H1 (cell line): Measurements from ENCODE around the gene OR51I2.

Experiments
- BRCA1 ChIP-seq: IDR thresholded peaks from 2 replicates; pipeline ENCODE4 v1.6.1; 2012; ENCODE audit warnings: low read depth, low read length, improper control_type of control experiment
- EP300 ChIP-seq, 2 experiments: IDR thresholded peaks; 1 replicate in 1 of 2; 2 replicates in 1 of 2; pipeline ENCODE4 v1.6.1; 2011 to 2012; ENCODE audit warnings: low read depth in 2 of 2, low read length in 2 of 2, mild to moderate bottlenecking in 2 of 2, borderline replicate concordance in 1 of 2, inconsistent platforms in 1 of 2, moderate library complexity in 1 of 2
- EZH2 ChIP-seq: fragments of 200-600 bp; sonication (generic); IDR thresholded peaks from 2 replicates; pipeline ENCODE4 v1.7.1; 2012; ENCODE audit warnings: low read depth, mild to moderate bottlenecking, moderate library complexity, low read length, inconsistent platforms; ENCODE audit not compliant: severe bottlenecking
- FOSL1 ChIP-seq: IDR thresholded peaks from 2 replicates; pipeline ENCODE4 v1.6.1; 2011; ENCODE audit warnings: mild to moderate bottlenecking, low read depth, low read length, moderate library complexity; ENCODE audit not compliant: insufficient read depth
- KDM5A ChIP-seq: fragments of 200-600 bp; IDR thresholded peaks from 2 replicates; pipeline ENCODE4 v1.7.1; 2012; ENCODE audit warnings: mild to moderate bottlenecking, low read length, inconsistent platforms, mixed read lengths
- MAFK ChIP-seq: IDR thresholded peaks from 2 replicates; pipeline ENCODE4 v1.6.1; 2012; ENCODE audit warnings: low read depth, mild to moderate bottlenecking, improper control_type of control experiment, low read length
- POLR2A ChIP-seq, 2 experiments: IDR thresholded peaks; 1 replicate in 1 of 2; 2 replicates in 1 of 2; pipeline ENCODE4 v1.6.1; 2011; ENCODE audit warnings: low read depth in 2 of 2, low read length in 2 of 2, mild to moderate bottlenecking in 2 of 2; ENCODE audit errors: control extremely low read depth in 1 of 2
- POLR2AphosphoS5 ChIP-seq: IDR thresholded peaks from 2 replicates; pipeline ENCODE4 v1.6.1; 2011; ENCODE audit warnings: low read depth, low read length
- SIN3A ChIP-seq, 2 experiments: IDR thresholded peaks in 1 of 2; conservative IDR thresholded peaks in 1 of 2; 2 replicates each; pipeline ENCODE4 v1.6.1; 2011 to 2012; ENCODE audit warnings: low read length in 2 of 2, improper control_type of control experiment in 1 of 2, low read depth in 1 of 2, mild to moderate bottlenecking in 1 of 2
- TF ChIP-seq, protein P1 (sequence below): fragments of 300-600 bp; sonication (generic); IDR thresholded peaks from 2 replicates; pipeline ENCODE4 v1.7.1; 2012; ENCODE audit warnings: low read length, moderate library complexity, mild to moderate bottlenecking, inconsistent platforms; ENCODE audit not compliant: insufficient replicate concordance
- TF ChIP-seq, protein P2 (sequence below): IDR thresholded peaks from 2 replicates; pipeline ENCODE4 v1.6.1; 2011; ENCODE audit warnings: low read depth, mild to moderate bottlenecking, low read length; ENCODE audit not compliant: insufficient read depth

DNA sequence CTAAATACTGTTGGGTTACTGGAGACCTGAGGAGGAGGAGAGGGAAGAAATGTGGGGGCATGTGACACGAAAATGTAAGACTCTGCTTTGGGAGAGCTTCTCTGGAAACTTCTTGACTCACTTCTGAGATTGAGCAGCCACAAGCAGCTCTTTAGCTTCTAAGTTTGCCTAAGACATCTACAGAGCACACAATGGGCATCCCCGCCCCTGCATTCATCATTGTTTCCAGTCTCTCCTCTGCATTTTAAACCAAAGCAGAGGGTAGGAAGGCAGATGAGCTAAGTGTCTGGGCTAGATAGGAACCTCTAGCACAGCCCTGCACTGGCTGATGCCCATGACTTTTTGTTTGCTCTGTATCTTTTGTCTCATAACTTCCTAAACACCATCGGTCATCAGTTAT lies 37.3 kb downstream of the OR51I2 start:
- TF ChIP-seq EZH2, result no peak
- no peak for TF ChIP-seq EP300 (IDR thresholded peaks at IDR 0.05; ENCODE audit: borderline replicate concordance in 1 of 2, low read depth in 2 of 2, low read length in 2 of 2)
- TF ChIP-seq MAFK, result no peak
- no peak for TF ChIP-seq BRCA1
- no peak for TF ChIP-seq POLR2AphosphoS5
- no peak for TF ChIP-seq FOSL1
- TF ChIP-seq POLR2A (IDR thresholded peaks at IDR 0.05; ENCODE audit: control extremely low read depth in 1 of 2, low read depth in 2 of 2, low read length in 2 of 2), result no peak
- TF ChIP-seq, protein P1, sequence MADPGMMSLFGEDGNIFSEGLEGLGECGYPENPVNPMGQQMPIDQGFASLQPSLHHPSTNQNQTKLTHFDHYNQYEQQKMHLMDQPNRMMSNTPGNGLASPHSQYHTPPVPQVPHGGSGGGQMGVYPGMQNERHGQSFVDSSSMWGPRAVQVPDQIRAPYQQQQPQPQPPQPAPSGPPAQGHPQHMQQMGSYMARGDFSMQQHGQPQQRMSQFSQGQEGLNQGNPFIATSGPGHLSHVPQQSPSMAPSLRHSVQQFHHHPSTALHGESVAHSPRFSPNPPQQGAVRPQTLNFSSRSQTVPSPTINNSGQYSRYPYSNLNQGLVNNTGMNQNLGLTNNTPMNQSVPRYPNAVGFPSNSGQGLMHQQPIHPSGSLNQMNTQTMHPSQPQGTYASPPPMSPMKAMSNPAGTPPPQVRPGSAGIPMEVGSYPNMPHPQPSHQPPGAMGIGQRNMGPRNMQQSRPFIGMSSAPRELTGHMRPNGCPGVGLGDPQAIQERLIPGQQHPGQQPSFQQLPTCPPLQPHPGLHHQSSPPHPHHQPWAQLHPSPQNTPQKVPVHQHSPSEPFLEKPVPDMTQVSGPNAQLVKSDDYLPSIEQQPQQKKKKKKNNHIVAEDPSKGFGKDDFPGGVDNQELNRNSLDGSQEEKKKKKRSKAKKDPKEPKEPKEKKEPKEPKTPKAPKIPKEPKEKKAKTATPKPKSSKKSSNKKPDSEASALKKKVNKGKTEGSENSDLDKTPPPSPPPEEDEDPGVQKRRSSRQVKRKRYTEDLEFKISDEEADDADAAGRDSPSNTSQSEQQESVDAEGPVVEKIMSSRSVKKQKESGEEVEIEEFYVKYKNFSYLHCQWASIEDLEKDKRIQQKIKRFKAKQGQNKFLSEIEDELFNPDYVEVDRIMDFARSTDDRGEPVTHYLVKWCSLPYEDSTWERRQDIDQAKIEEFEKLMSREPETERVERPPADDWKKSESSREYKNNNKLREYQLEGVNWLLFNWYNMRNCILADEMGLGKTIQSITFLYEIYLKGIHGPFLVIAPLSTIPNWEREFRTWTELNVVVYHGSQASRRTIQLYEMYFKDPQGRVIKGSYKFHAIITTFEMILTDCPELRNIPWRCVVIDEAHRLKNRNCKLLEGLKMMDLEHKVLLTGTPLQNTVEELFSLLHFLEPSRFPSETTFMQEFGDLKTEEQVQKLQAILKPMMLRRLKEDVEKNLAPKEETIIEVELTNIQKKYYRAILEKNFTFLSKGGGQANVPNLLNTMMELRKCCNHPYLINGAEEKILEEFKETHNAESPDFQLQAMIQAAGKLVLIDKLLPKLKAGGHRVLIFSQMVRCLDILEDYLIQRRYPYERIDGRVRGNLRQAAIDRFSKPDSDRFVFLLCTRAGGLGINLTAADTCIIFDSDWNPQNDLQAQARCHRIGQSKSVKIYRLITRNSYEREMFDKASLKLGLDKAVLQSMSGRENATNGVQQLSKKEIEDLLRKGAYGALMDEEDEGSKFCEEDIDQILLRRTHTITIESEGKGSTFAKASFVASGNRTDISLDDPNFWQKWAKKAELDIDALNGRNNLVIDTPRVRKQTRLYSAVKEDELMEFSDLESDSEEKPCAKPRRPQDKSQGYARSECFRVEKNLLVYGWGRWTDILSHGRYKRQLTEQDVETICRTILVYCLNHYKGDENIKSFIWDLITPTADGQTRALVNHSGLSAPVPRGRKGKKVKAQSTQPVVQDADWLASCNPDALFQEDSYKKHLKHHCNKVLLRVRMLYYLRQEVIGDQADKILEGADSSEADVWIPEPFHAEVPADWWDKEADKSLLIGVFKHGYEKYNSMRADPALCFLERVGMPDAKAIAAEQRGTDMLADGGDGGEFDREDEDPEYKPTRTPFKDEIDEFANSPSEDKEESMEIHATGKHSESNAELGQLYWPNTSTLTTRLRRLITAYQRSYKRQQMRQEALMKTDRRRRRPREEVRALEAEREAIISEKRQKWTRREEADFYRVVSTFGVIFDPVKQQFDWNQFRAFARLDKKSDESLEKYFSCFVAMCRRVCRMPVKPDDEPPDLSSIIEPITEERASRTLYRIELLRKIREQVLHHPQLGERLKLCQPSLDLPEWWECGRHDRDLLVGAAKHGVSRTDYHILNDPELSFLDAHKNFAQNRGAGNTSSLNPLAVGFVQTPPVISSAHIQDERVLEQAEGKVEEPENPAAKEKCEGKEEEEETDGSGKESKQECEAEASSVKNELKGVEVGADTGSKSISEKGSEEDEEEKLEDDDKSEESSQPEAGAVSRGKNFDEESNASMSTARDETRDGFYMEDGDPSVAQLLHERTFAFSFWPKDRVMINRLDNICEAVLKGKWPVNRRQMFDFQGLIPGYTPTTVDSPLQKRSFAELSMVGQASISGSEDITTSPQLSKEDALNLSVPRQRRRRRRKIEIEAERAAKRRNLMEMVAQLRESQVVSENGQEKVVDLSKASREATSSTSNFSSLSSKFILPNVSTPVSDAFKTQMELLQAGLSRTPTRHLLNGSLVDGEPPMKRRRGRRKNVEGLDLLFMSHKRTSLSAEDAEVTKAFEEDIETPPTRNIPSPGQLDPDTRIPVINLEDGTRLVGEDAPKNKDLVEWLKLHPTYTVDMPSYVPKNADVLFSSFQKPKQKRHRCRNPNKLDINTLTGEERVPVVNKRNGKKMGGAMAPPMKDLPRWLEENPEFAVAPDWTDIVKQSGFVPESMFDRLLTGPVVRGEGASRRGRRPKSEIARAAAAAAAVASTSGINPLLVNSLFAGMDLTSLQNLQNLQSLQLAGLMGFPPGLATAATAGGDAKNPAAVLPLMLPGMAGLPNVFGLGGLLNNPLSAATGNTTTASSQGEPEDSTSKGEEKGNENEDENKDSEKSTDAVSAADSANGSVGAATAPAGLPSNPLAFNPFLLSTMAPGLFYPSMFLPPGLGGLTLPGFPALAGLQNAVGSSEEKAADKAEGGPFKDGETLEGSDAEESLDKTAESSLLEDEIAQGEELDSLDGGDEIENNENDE, result no peak
- no peak for TF ChIP-seq KDM5A
- no peak for TF ChIP-seq SIN3A (conservative IDR thresholded peaks at IDR 0.05 in 1 of 2, IDR thresholded peaks at IDR 0.05 in 1 of 2; ENCODE audit: low read depth in 1 of 2, low read length in 2 of 2)
- TF ChIP-seq, protein P2, sequence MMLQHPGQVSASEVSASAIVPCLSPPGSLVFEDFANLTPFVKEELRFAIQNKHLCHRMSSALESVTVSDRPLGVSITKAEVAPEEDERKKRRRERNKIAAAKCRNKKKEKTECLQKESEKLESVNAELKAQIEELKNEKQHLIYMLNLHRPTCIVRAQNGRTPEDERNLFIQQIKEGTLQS, result no peak
